A549 (cell line): Measurements from ENCODE around the gene EWSR1. TPM values are rescaled to one million over a fixed set of nuclear protein-coding genes. Genes with fewer than 3 reads are reported as not detected.

Experiments used
- ATAC-seq, 2 experiments: fragments of 200-7000 bp in 1 of 2; fragments of >200 bp in 1 of 2; cut with Nextera tagmentation in 1 of 2; cut with Tn5 transposase in 1 of 2; 3 replicates each; pipeline versions ENCODE4 v1.8.0 to v1.9.1; 2018 to 2020; ENCODE audit warnings: mild to moderate bottlenecking in 1 of 2, moderate library complexity in 1 of 2
- CTCF ChIA-PET: fragments of 300-600 bp; sonication (Branson Sonifier 250); formaldehyde crosslinking; extraction: SDS; loops from one replicate; lab custom pipeline; 2021; ENCODE audit warnings: antibody characterized with exemption, inconsistent platforms; lab: Yijun Ruan, JAX
- POLR2A ChIA-PET: fragments of 350-600 bp; formaldehyde crosslinking; extraction: SDS; loops from one replicate; lab custom pipeline; 2021; ENCODE audit warnings: antibody characterized with exemption, inconsistent platforms; lab: Yijun Ruan, JAX
- DNase-seq, 2 experiments: peaks; one replicate each; pipeline versions ENCODE4 v3.0.0 to v3.0.0-alpha.2; 2011 to 2016; ENCODE audit warnings: low read depth in 1 of 2, low spot score in 1 of 2
- FAIRE-seq: peaks from 2 replicates; lab custom pipeline; 2011; peaks lifted over from hg19 to GRCh38; lab: Jason Lieb, UNC
- H3K27ac ChIP-seq, 2 experiments: fragments of >200 bp; sonication (Bioruptor Twin); formaldehyde crosslinking; 3 replicates each; pipeline ENCODE4 v1.5.1; 2016 to 2017
- H3K4me1 ChIP-seq: fragments of >200 bp; sonication (Bioruptor Twin); formaldehyde crosslinking; 3 replicates; pipeline ENCODE4 v1.6.1; 2016
- H3K4me2 ChIP-seq: fragments of >200 bp; sonication (Bioruptor Twin); formaldehyde crosslinking; 3 replicates; pipeline ENCODE4 v1.6.1; 2016
- H3K4me3 ChIP-seq: fragments of >200 bp; sonication (Bioruptor Twin); formaldehyde crosslinking; 3 replicates; pipeline ENCODE4 v1.5.1; 2016
- H3K9me3 ChIP-seq: fragments of >200 bp; sonication (Bioruptor Twin); formaldehyde crosslinking; 3 replicates; pipeline ENCODE4 v1.6.1; 2016
- CBX2 ChIP-seq: fragments of 200-600 bp; sonication (generic); IDR thresholded peaks from 2 replicates; pipeline ENCODE4 v1.6.1; 2016; ENCODE audit warnings: low read depth, mild to moderate bottlenecking, borderline replicate concordance
- CHD4 ChIP-seq: fragments of 200-600 bp; sonication (generic); IDR thresholded peaks from 2 replicates; pipeline ENCODE4 v1.6.1; 2016; ENCODE audit warnings: antibody characterized with exemption, mild to moderate bottlenecking, borderline replicate concordance
- EHF ChIP-seq: fragments of 250-450 bp; sonication (Bioruptor Pico); IDR thresholded peaks from 2 replicates; pipeline ENCODE4 v1.5.0; 2020; ENCODE audit warnings: mild to moderate bottlenecking
- EHMT2 ChIP-seq: fragments of 200-600 bp; sonication (generic); IDR thresholded peaks from 2 replicates; pipeline ENCODE4 v1.6.1; 2016; ENCODE audit warnings: antibody characterized with exemption, low read depth, mild to moderate bottlenecking, moderate library complexity
- FOSB ChIP-seq: fragments of 250-450 bp; sonication (Bioruptor Pico); IDR thresholded peaks from 2 replicates; pipeline ENCODE4 v1.5.0; 2020; ENCODE audit warnings: mild to moderate bottlenecking, moderate library complexity
- FOXS1 ChIP-seq: fragments of 250-450 bp; sonication (Bioruptor Pico); IDR thresholded peaks from 2 replicates; pipeline ENCODE4 v1.5.0; 2020; ENCODE audit warnings: mild to moderate bottlenecking, moderate library complexity
- JUN ChIP-seq, 2 experiments: fragments of >200 bp; sonication (Bioruptor Twin); formaldehyde crosslinking; IDR thresholded peaks; 2 replicates in 1 of 2; 3 replicates in 1 of 2; pipeline ENCODE4 v1.6.1; 2016 to 2017
- MYC ChIP-seq: IDR thresholded peaks from 2 replicates; pipeline ENCODE4 v1.6.1; 2012; ENCODE audit warnings: mild to moderate bottlenecking, inconsistent platforms, low read length, improper control_type of control experiment, borderline replicate concordance
- POLR2A ChIP-seq: IDR thresholded peaks from 2 replicates; pipeline ENCODE4 v1.6.1; 2012; ENCODE audit warnings: mild to moderate bottlenecking, low read length
- TP53 ChIP-seq: fragments of 250-450 bp; sonication (Bioruptor Pico); IDR thresholded peaks from 2 replicates; pipeline ENCODE4 v1.5.0; 2021; ENCODE audit warnings: mild to moderate bottlenecking, moderate library complexity
- WGBS: methylation state at CpG from one replicate; pipeline ENCODE4 v1.1.6; 2017; ENCODE audit errors: missing lambda C conversion rate; 5-methylcytosine and 5-hydroxymethylcytosine counted together
- polyA plus RNA-seq, 4 experiments: library from polyadenylated mRNA; depleted of rRNA in 3 of 4; stranded (reverse); fragments of >200 nt; fragmentation: RNase III in 1 of 4; extraction: RNeasy Plus Mini Kit Qiagen cat#74134 plus additional on column Dnase treatment in 1 of 4; gene quantifications; 2 replicates in 3 of 4; 3 replicates in 1 of 4; pipeline ENCODE4 v1.2.3, GENCODE V29; 2011 to 2017
- TF ChIP-seq, protein P1 (sequence below): fragments of 200-600 bp; sonication (generic); IDR thresholded peaks from 2 replicates; pipeline ENCODE4 v1.6.1; 2016; ENCODE audit warnings: antibody characterized with exemption, mild to moderate bottlenecking, moderate library complexity
- TF ChIP-seq, protein P2 (sequence below): IDR thresholded peaks from 2 replicates; pipeline ENCODE4 v1.6.1; 2012
- TF ChIP-seq, protein P3 (sequence below): fragments of >200 bp; sonication (Bioruptor Twin); formaldehyde crosslinking; IDR thresholded peaks from 3 replicates; pipeline ENCODE4 v1.6.1; 2016
- TF ChIP-seq, protein P4 (sequence below): fragments of 250-450 bp; sonication (Bioruptor Pico); IDR thresholded peaks from 2 replicates; pipeline ENCODE4 v1.5.0; 2020; ENCODE audit warnings: low read depth, mild to moderate bottlenecking, moderate library complexity
- TF ChIP-seq, protein P5 (sequence below): fragments of >200 bp; sonication (Bioruptor Twin); formaldehyde crosslinking; IDR thresholded peaks from 3 replicates; pipeline ENCODE4 v1.5.1; 2016

EWSR1 gene
- polyA plus RNA-seq, 2 of the 4 experiments (the other 2 are of a cell fraction), result 146 to 281 TPM

DNA sequence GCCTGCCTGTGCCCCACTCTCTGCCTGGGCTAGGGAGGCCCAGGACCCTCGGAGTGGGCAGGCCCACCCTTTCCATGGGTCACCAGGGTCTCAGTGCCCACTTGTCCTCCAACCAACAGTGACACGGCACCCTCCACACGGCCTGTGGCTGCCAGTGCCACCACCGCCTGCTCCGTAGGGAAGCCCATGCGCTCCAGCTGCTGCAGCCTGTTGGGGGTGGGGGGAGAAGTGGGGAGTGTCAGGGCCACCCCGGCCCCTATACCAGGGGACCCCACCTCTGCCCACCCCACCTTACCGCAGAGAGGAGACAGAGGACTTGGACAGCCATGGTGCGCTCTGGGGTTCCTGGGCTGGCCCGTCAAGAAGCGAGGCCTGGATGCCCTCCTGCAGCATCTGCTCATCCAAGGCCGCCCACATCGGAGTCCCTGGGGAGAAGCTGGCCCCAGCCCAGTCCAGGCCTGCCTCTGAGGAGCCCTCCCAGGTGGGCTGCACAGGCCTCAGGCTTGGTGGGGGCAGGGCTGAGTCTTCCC is 8.0 kb upstream of the EWSR1 start:
- FAIRE-seq, result no peak
- TF ChIP-seq EHF (CRISPR knock-in tag) (no peak), FOSB (CRISPR knock-in tag) (no peak)
- TF ChIP-seq, protein P1, sequence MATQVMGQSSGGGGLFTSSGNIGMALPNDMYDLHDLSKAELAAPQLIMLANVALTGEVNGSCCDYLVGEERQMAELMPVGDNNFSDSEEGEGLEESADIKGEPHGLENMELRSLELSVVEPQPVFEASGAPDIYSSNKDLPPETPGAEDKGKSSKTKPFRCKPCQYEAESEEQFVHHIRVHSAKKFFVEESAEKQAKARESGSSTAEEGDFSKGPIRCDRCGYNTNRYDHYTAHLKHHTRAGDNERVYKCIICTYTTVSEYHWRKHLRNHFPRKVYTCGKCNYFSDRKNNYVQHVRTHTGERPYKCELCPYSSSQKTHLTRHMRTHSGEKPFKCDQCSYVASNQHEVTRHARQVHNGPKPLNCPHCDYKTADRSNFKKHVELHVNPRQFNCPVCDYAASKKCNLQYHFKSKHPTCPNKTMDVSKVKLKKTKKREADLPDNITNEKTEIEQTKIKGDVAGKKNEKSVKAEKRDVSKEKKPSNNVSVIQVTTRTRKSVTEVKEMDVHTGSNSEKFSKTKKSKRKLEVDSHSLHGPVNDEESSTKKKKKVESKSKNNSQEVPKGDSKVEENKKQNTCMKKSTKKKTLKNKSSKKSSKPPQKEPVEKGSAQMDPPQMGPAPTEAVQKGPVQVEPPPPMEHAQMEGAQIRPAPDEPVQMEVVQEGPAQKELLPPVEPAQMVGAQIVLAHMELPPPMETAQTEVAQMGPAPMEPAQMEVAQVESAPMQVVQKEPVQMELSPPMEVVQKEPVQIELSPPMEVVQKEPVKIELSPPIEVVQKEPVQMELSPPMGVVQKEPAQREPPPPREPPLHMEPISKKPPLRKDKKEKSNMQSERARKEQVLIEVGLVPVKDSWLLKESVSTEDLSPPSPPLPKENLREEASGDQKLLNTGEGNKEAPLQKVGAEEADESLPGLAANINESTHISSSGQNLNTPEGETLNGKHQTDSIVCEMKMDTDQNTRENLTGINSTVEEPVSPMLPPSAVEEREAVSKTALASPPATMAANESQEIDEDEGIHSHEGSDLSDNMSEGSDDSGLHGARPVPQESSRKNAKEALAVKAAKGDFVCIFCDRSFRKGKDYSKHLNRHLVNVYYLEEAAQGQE, result no peak
- TF ChIP-seq, all 56 proteins: peak for 0
- Histone ChIP-seq H3K9me3 (no peaks in the 10 kb centered on the region), H3K4me3 (no peak overlapping the region), H3K27ac (no peak overlapping the region), H3K4me2 (no peak overlapping the region), H3K4me1 (no peaks in the 10 kb centered on the region)
- WGBS, result 88% methylated on average over 5 of the region's 13 CpGs
- CTCF ChIA-PET, result interaction anchor here (1.7 kb wide), 1 partner anchor 15 kb away, joined by 11 read pairs; no protein-coding TSS in a partner anchor
- ATAC-seq (peak in 1 of 2 experiments; percentile 13; a peak in 3 of 6 replicates), DNase-seq (no peak)
- POLR2A ChIA-PET, result interaction anchor here (0.6 kb wide), 1 partner anchor 499 kb away, joined by 3 read pairs; no protein-coding TSS in a partner anchor

DNA sequence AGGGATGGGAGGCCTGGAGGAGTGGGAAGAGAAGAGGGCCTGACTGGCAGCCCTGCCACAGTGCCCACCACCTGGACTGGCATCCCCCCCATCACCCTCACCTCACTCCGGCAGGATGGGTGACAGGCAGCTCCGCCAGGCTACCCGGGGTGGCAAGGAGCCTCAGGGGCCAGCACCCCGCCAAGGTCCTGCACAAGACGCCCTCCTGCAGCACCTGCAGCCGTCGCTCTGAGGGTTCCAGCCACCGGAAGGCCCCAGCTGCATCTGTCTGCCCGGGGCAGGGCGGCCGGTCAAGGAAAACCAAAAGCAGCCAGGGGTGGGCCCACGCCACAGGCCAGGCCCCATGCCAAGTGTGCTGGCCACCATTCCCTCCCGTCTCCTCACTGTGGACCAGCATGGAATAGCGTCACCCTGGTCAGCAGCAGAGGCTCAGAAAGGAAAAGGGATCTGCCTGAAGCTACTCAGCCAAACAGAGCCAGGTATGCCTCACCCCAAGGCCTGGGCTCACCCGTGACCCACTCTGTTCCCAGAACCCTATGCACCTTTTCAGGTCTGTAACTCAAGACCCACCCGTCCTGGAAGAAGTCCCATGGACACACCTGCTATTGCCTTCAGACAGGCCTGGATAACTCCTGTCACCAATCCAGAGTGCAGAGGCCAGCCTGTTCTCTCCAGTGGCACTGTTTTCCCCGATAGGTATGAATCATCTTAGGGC is 7.3 kb upstream of the EWSR1 start:
- no peaks in the 10 kb centered on the region for H3K9me3 ChIP-seq
- H3K4me2 ChIP-seq, result no peak overlapping the region
- H3K4me1 ChIP-seq, result no peaks in the 10 kb centered on the region; the same call in 2 of the 3 replicates
- CTCF ChIA-PET, result interaction anchor here (1.7 kb wide), 1 partner anchor 15 kb away, joined by 11 read pairs; no protein-coding TSS in a partner anchor
- TF ChIP-seq, protein P2, sequence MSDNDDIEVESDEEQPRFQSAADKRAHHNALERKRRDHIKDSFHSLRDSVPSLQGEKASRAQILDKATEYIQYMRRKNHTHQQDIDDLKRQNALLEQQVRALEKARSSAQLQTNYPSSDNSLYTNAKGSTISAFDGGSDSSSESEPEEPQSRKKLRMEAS, result no peak
- TF ChIP-seq FOXS1 (CRISPR knock-in tag) (no peak), CBX2 (no peak), JUN (IDR thresholded peaks at IDR 0.05) (no peak), TP53 (no peak), CHD4 (no peak), MYC (no peak), EHMT2 (no peak), POLR2A (no peak)
- TF ChIP-seq, protein P3, sequence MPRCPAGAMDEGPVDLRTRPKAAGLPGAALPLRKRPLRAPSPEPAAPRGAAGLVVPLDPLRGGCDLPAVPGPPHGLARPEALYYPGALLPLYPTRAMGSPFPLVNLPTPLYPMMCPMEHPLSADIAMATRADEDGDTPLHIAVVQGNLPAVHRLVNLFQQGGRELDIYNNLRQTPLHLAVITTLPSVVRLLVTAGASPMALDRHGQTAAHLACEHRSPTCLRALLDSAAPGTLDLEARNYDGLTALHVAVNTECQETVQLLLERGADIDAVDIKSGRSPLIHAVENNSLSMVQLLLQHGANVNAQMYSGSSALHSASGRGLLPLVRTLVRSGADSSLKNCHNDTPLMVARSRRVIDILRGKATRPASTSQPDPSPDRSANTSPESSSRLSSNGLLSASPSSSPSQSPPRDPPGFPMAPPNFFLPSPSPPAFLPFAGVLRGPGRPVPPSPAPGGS, result no peak
- TF ChIP-seq, protein P4, sequence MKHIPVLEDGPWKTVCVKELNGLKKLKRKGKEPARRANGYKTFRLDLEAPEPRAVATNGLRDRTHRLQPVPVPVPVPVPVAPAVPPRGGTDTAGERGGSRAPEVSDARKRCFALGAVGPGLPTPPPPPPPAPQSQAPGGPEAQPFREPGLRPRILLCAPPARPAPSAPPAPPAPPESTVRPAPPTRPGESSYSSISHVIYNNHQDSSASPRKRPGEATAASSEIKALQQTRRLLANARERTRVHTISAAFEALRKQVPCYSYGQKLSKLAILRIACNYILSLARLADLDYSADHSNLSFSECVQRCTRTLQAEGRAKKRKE (CRISPR knock-in tag), result no peak
- TF ChIP-seq, protein P5, sequence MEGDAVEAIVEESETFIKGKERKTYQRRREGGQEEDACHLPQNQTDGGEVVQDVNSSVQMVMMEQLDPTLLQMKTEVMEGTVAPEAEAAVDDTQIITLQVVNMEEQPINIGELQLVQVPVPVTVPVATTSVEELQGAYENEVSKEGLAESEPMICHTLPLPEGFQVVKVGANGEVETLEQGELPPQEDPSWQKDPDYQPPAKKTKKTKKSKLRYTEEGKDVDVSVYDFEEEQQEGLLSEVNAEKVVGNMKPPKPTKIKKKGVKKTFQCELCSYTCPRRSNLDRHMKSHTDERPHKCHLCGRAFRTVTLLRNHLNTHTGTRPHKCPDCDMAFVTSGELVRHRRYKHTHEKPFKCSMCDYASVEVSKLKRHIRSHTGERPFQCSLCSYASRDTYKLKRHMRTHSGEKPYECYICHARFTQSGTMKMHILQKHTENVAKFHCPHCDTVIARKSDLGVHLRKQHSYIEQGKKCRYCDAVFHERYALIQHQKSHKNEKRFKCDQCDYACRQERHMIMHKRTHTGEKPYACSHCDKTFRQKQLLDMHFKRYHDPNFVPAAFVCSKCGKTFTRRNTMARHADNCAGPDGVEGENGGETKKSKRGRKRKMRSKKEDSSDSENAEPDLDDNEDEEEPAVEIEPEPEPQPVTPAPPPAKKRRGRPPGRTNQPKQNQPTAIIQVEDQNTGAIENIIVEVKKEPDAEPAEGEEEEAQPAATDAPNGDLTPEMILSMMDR, result no peak
- POLR2A ChIA-PET, result interaction anchor here (0.6 kb wide), 1 partner anchor 500 kb away, joined by 3 read pairs; no protein-coding TSS in a partner anchor
- H3K4me3 ChIP-seq, result no peak overlapping the region
- 77% methylated on average over 4 of the region's 17 CpGs for WGBS
- no peak overlapping the region for H3K27ac ChIP-seq
- ATAC-seq (peak in 1 of 2 experiments; percentile 14; a peak in 3 of 6 replicates), DNase-seq (no peak), FAIRE-seq (no peak)
